NB4 (cell line): ENCODE data around the gene IRX2.

ENCODE experiments used
- POLR2A ChIP-seq: IDR thresholded peaks from 2 replicates; pipeline ENCODE4 v1.6.1; 2011; ENCODE audit warnings: mild to moderate bottlenecking; ENCODE audit not compliant: insufficient read length; ENCODE audit errors: extremely low read depth
- TF ChIP-seq, protein P1 (sequence below): IDR thresholded peaks from one replicate; pipeline ENCODE4 v1.5.1; 2012; ENCODE audit warnings: low read depth, low read length

DNA sequence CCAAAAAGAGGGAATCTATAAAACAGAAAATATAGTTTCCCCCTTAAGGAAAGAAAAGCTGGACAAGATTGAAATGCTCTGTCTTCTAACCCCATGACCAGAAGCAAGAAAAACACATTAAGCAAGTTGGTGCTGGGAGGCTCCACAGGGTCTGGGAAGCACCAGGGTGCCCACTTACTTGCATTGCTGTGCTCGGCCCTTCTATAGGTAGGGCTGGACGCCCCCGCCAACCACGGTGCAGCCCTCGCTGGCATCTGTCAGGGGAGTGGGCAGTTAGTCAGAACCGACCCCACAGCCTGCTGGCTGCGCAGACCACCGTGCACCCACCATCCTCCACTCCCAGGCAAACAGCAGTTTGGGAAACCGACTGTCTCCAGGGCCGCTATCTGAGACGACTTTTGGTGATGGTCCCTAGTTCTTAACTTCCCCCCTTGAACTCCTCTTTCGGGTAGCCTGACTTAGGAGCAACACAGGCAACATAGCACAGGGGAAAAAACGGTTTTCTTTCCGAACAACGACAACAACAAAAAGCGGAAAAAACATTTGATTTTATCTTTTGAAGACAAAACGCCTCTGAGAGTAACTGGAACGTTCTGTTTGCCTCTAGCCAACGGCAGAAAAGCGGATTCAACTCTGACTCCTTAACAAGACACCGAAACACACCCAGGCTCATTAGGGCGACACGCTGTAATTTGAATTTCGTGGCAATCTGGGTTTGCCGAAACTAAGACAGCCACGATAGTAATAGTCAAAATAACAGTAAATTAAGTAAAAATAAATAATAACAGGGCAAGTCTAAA, 3.9 kb downstream of the IRX2 start:
- TF ChIP-seq, protein P1, sequence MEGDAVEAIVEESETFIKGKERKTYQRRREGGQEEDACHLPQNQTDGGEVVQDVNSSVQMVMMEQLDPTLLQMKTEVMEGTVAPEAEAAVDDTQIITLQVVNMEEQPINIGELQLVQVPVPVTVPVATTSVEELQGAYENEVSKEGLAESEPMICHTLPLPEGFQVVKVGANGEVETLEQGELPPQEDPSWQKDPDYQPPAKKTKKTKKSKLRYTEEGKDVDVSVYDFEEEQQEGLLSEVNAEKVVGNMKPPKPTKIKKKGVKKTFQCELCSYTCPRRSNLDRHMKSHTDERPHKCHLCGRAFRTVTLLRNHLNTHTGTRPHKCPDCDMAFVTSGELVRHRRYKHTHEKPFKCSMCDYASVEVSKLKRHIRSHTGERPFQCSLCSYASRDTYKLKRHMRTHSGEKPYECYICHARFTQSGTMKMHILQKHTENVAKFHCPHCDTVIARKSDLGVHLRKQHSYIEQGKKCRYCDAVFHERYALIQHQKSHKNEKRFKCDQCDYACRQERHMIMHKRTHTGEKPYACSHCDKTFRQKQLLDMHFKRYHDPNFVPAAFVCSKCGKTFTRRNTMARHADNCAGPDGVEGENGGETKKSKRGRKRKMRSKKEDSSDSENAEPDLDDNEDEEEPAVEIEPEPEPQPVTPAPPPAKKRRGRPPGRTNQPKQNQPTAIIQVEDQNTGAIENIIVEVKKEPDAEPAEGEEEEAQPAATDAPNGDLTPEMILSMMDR, result no peak
- no peak for TF ChIP-seq POLR2A
